Adrenal gland (tissue), 12 donors: ENCODE measurements around the gene SIGLEC7. TPM values are rescaled to one million over a fixed set of nuclear protein-coding genes. Genes with fewer than 3 reads are reported as not detected.

Experiments used
- DNase-seq, 7 donors: peaks; one replicate each; pipeline ENCODE4 v3.0.0-alpha.2; 2019 to 2020
- H3K27ac ChIP-seq, 5 donors: fragments of 200-600 bp; sonication (generic) in 4 of 5; 1 replicate in 3 of 5; 2 replicates in 2 of 5; pipeline versions ENCODE4 v1.5.1 to v1.8.0; 2016 to 2020; ENCODE audit warnings: mild to moderate bottlenecking in 1 of 5
- H3K27me3 ChIP-seq: fragments of 200-600 bp; 2 replicates; pipeline ENCODE4 v1.8.0; 2021
- H3K36me3 ChIP-seq, 2 donors: fragments of 200-600 bp; replicated peaks in 1 of 2; 1 replicate in 1 of 2; 2 replicates in 1 of 2; pipeline versions ENCODE4 v1.5.1 to v1.8.0; 2018 to 2022
- H3K4me1 ChIP-seq, 2 donors: fragments of 200-600 bp; replicated peaks in 1 of 2; 1 replicate in 1 of 2; 2 replicates in 1 of 2; pipeline versions ENCODE4 v1.5.1 to v1.8.0; 2018 to 2021
- H3K4me3 ChIP-seq, 4 donors: fragments of 200-600 bp; sonication (generic) in 3 of 4; one replicate each; pipeline ENCODE4 v1.5.1; 2016 to 2018
- H3K9me3 ChIP-seq, 3 donors: fragments of 200-600 bp; sonication (generic) in 1 of 3; replicated peaks in 1 of 3; 1 replicate in 2 of 3; 2 replicates in 1 of 3; pipeline versions ENCODE4 v1.5.1 to v1.8.0; 2016 to 2021
- CTCF ChIP-seq, 6 experiments: fragments of 450-650 bp in 4 of 6; fragments of 200-600 bp in 2 of 6; sonication (generic) in 1 of 6; IDR thresholded peaks; 1 replicate in 5 of 6; 2 replicates in 1 of 6; pipeline versions ENCODE4 v1.5.1 to v1.8.0; 2016 to 2021; ENCODE audit warnings: antibody characterized with exemption in 6 of 6, mild to moderate bottlenecking in 2 of 6, moderate library complexity in 1 of 6
- POLR2A ChIP-seq, 2 donors: fragments of 450-650 bp; IDR thresholded peaks; one replicate each; pipeline ENCODE4 v1.6.1; 2017; ENCODE audit warnings: antibody characterized with exemption in 2 of 2, mild to moderate bottlenecking in 2 of 2, moderate library complexity in 1 of 2
- WGBS, 4 donors: extraction: QIAGEN DNeasy Blood & Tissue Kit in 2 of 4; methylation state at CpG; one replicate each; pipeline versions ENCODE4 v1.1.5 to v1.1.7; 2013 to 2017; 5-methylcytosine and 5-hydroxymethylcytosine counted together
- intact Hi-C, 2 donors: fragments of 100-400 bp; cut with DNase I; formaldehyde crosslinking; loops; one replicate each; pipeline versions ENCODE4 v1.14.1 to v1.15.0; 2022 to 2023
- polyA plus RNA-seq, 3 donors: library from polyadenylated mRNA; stranded (reverse); fragments of 200-250 nt in 2 of 3; fragments of 350-450 nt in 1 of 3; fragmentation: Illumina TruSeq in 1 of 3; extraction: RNeasy Lipid Tissue Mini Kit (QIAGEN cat#74804) in 1 of 3; gene quantifications; one replicate each; pipeline ENCODE4 v1.2.3, GENCODE V29; 2013 to 2014
- total RNA-seq, 9 donors: library from RNA; depleted of rRNA in 4 of 9; stranded (reverse); fragments of >200 nt in 4 of 9; fragments of 120-200 nt in 1 of 9; fragmentation: NEBNext Ultra II Directional in 1 of 9; extraction: Animal tissue kit (Norgen Biotek cat#: 25700) in 1 of 9; gene quantifications; one replicate each; pipeline versions ENCODE4 v1.1.0 to v1.2.4, GENCODE V29; 2013 to 2023
- donor health status: healthy with polysubstance abuse.
- donor health status: Bipolar disorder and iron deficiency.
- donor health status: DM: yes; HTN: yes; CAD: no.
- donor health status: DM: no; HTN: no; CAD: no.
- donor health status: DM: no; HTN: no; CAD: no.
- donor health status: DM: yes; HTN: yes; CAD: no.

SIGLEC7 gene
- total and polyA plus RNA-seq, 12 donors: 1.00 to 13.1 (median 7.4) TPM

- no peaks in the 10 kb centered on the region for H3K36me3 ChIP-seq
- 79 to 85% (median 82%) methylated on average over 13 to 25 of the region's 25 CpGs for WGBS, 4 donors
- H3K27ac ChIP-seq: no peak overlapping the region
- H3K4me3 ChIP-seq: no peak overlapping the region
- intact Hi-C loops: no loop called here
- H3K4me1 ChIP-seq: no peaks in the 10 kb centered on the region
- TF ChIP-seq POLR2A (IDR thresholded peaks at IDR 0.05): no peak
- TF ChIP-seq CTCF (IDR thresholded peaks at IDR 0.05): no peak
- no peak for DNase-seq
- no peaks in the 10 kb centered on the region for H3K9me3 ChIP-seq
- peaks cover 8% of the 10 kb centered on the region for H3K27me3 ChIP-seq
Measured at GRCh38 chr19:51185069-51185867, 43.2 kb downstream of the SIGLEC7 start.

GRCh38 chr19:51185868-51186215 lies 43.7 kb downstream of the SIGLEC7 start:
- no peak overlapping the region for H3K27ac ChIP-seq
- intact Hi-C loops: no loop called here
- H3K36me3 ChIP-seq: no peaks in the 10 kb centered on the region
- H3K4me3 ChIP-seq: no peak overlapping the region
- no peaks in the 10 kb centered on the region for H3K4me1 ChIP-seq
- TF ChIP-seq POLR2A (IDR thresholded peaks at IDR 0.05) (no peak), CTCF (IDR thresholded peaks at IDR 0.05) (no peak)
- no peak for DNase-seq
- no peaks in the 10 kb centered on the region for H3K9me3 ChIP-seq
- WGBS, 4 donors: 57 to 89% (median 83%) methylated on average over 2 to 5 of the region's 5 CpGs
- peaks cover 8% of the 10 kb centered on the region for H3K27me3 ChIP-seq

DNA sequence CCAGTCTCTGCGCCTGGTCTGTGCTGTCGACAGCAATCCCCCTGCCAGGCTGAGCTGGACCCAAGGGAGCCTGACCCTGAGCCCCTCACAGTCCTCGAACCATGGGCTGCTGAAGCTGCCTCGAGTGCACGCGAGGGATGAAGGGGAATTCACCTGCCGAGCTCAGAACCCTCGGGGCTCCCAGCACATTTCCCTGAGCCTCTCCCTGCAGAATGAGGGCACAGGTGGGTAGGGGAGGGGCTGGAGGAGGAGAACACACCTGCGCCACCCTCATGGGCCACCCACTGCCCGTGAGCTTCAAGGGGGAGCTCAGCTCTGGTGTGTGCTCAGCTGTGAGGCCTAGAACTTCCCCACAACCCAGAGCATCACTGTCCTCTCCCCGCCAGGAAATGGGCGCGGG lies 44.2 kb downstream of the SIGLEC7 start:
- Histone ChIP-seq H3K9me3 (no peaks in the 10 kb centered on the region), H3K27me3 (peaks cover 8% of the 10 kb centered on the region), H3K27ac (no peak overlapping the region), H3K4me3 (no peak overlapping the region), H3K36me3 (no peaks in the 10 kb centered on the region), H3K4me1 (no peaks in the 10 kb centered on the region)
- intact Hi-C loops: no loop called here
- TF ChIP-seq CTCF (IDR thresholded peaks at IDR 0.05) (no peak), POLR2A (IDR thresholded peaks at IDR 0.05) (no peak)
- DNase-seq: no peak
- 59 to 81% (median 73%) methylated on average over 8 to 13 of the region's 13 CpGs for WGBS, 4 donors

- Histone ChIP-seq H3K4me1 (no peaks in the 10 kb centered on the region), H3K27ac (no peak overlapping the region), H3K9me3 (no peaks in the 10 kb centered on the region), H3K36me3 (no peaks in the 10 kb centered on the region), H3K4me3 (no peak overlapping the region), H3K27me3 (peaks cover 8% of the 10 kb centered on the region)
- intact Hi-C loops: no loop called here
- no peak for TF ChIP-seq CTCF (IDR thresholded peaks at IDR 0.05)
- TF ChIP-seq POLR2A (IDR thresholded peaks at IDR 0.05): no peak
- 83 to 90% (median 87%) methylated on average over 3 to 11 of the region's 11 CpGs for WGBS, 4 donors
- no peak for DNase-seq
Measured at GRCh38 chr19:51187395-51188226, 45.5 kb downstream of the SIGLEC7 start.
